ENCODE data around the gene CD109. TPM values are rescaled to one million over a fixed set of nuclear protein-coding genes. Genes with fewer than 3 reads are reported as not detected.
A peak's percentile ranks its signal among the peaks of the same experiment; 100 is the strongest.
"Not testable (repeated sequence)": the region's sequence is repeated elsewhere in the genome, so short reads cannot be mapped to it uniquely, and the experiment has no call there.

Gene CD109
- total RNA-seq, 3 donors from 2014 or later: 10.1 to 20.7 (median 11.2) TPM

DNA sequence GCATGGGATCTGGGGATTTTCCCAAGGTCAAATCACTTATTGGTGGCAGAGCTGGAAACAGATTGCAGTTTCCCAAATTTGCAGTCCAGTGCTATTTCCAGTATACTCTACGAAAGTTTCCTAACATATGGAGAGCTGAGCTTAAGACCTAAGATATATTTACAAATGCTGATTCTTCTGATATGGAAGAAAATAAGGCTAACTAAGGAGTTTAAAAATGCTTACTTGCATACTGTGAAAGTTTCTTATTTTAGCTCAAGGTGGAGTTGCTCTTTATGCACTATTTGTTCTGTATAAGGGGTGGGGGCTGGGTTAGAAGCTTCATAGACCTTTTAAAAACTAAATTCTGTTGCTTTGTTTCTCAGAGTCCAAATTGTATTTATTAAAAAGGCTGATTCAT lies 7.5 kb downstream of the CD109 start:
- H3K4me3 Mint-ChIP-seq: no peak overlapping the region
- ATAC-seq (no peak), DNase-seq (no peak)
- peaks cover 8% of the 10 kb centered on the region for H3K4me1 Mint-ChIP-seq (ENCODE audit: low read depth)
- peaks cover 14% of the 10 kb centered on the region for H3K27me3 Mint-ChIP-seq (ENCODE audit: low read depth)
- H3K9me3 Mint-ChIP-seq: no peaks in the 10 kb centered on the region
- H3K36me3 Mint-ChIP-seq (ENCODE audit: insufficient read depth): peaks cover 4% of the 10 kb centered on the region

- Mint-ChIP-seq H3K4me1 (ENCODE audit: low read depth) (peaks cover 8% of the 10 kb centered on the region), H3K36me3 (ENCODE audit: insufficient read depth) (peaks cover 3% of the 10 kb centered on the region), H3K27me3 (ENCODE audit: low read depth) (peaks cover 10% of the 10 kb centered on the region), H3K4me3 (no peak overlapping the region), H3K9me3 (no peaks in the 10 kb centered on the region)
- ATAC-seq (peak; percentile 77 to 80), DNase-seq (no peak)
Observed at GRCh38 chr6:73704260-73704659, 8.3 kb downstream of the CD109 start.

GRCh38 chr6:73704798-73705197 lies 8.8 kb downstream of the CD109 start:
- Mint-ChIP-seq H3K27me3 (ENCODE audit: low read depth) (peaks cover 10% of the 10 kb centered on the region), H3K4me3 (no peak overlapping the region), H3K9me3 (no peaks in the 10 kb centered on the region), H3K4me1 (ENCODE audit: low read depth) (peaks cover 8% of the 10 kb centered on the region), H3K36me3 (ENCODE audit: insufficient read depth) (peaks cover 3% of the 10 kb centered on the region)
- ATAC-seq: no peak
- no peak for DNase-seq

DNA sequence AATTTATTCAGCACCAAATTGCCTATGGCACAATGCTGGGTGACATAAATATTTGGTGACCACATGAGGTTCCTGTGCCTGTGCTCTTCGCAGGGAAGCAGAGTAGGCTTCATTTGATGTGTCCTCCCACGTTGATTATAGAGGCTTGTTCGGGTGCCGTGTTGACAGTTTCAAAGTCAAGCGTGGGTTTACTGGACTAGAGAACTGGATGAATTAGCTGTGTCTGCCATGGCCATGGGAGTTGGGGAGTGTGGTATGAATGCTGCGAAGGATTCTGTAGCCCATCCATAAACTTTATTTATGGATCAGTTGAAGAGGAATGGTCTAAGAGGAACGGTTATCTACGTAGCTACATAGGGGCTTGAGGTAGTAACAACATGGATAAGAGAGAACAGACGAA lies 11.0 kb downstream of the CD109 start:
- Mint-ChIP-seq H3K9me3 (no peaks in the 10 kb centered on the region), H3K4me3 (no peak overlapping the region), H3K4me1 (ENCODE audit: low read depth) (peaks cover 6% of the 10 kb centered on the region), H3K36me3 (ENCODE audit: insufficient read depth) (peaks cover 1% of the 10 kb centered on the region), H3K27me3 (ENCODE audit: low read depth) (peaks cover 8% of the 10 kb centered on the region)
- no peak for ATAC-seq
- DNase-seq: no peak

- Mint-ChIP-seq H3K4me3 (no peak overlapping the region), H3K27me3 (ENCODE audit: low read depth) (peaks cover 1% of the 10 kb centered on the region), H3K36me3 (ENCODE audit: insufficient read depth) (no peaks in the 10 kb centered on the region), H3K9me3 (no peaks in the 10 kb centered on the region), H3K4me1 (ENCODE audit: low read depth) (peaks cover 8% of the 10 kb centered on the region)
- DNase-seq: no peak
- ATAC-seq: no peak
Observed at GRCh38 chr6:73710470-73710869, 14.5 kb downstream of the CD109 start.

GRCh38 chr6:73710948-73711347 lies 14.9 kb downstream of the CD109 start:
- Mint-ChIP-seq H3K9me3 (no peaks in the 10 kb centered on the region), H3K4me1 (ENCODE audit: low read depth) (peaks cover 8% of the 10 kb centered on the region), H3K36me3 (ENCODE audit: insufficient read depth) (no peaks in the 10 kb centered on the region), H3K4me3 (no peak overlapping the region), H3K27me3 (ENCODE audit: low read depth) (peaks cover 1% of the 10 kb centered on the region)
- DNase-seq: no peak
- ATAC-seq: no peak

DNA sequence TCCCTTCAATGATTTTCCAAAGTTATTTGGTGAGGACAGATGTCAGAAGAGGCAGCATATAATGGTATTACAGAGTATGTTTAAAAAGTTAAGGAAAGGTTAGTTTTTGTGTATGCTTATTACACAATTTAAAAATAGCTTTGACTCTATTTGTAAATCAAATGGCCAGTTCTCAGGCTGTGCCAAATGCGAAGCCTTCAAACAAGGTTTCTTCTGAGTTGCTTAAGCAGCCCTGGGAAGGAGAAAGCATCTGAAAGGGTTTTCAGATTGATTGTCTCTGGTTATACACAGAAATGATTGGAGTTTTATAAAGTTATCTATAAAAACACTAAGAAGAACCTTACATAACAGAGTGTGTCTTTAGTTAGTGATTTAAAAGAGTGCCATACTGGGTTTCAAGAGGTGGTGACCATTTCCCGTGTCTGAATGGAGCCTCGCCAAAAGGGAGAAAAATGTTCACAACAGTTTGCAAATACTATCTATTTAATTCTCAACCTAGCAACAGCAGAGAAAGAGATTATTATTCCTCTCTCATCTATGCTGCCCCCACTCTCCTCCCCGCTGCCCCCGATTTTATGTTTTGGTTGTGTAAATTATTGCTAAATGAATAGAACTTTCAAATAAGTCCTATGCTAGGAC lies 16.7 kb downstream of the CD109 start:
- DNase-seq: no peak
- Mint-ChIP-seq H3K4me1 (ENCODE audit: low read depth) (peaks cover 8% of the 10 kb centered on the region), H3K36me3 (ENCODE audit: insufficient read depth) (no peaks in the 10 kb centered on the region), H3K9me3 (no peaks in the 10 kb centered on the region), H3K4me3 (no peak overlapping the region), H3K27me3 (ENCODE audit: low read depth) (peaks cover 1% of the 10 kb centered on the region)
- ATAC-seq: no peak

DNA sequence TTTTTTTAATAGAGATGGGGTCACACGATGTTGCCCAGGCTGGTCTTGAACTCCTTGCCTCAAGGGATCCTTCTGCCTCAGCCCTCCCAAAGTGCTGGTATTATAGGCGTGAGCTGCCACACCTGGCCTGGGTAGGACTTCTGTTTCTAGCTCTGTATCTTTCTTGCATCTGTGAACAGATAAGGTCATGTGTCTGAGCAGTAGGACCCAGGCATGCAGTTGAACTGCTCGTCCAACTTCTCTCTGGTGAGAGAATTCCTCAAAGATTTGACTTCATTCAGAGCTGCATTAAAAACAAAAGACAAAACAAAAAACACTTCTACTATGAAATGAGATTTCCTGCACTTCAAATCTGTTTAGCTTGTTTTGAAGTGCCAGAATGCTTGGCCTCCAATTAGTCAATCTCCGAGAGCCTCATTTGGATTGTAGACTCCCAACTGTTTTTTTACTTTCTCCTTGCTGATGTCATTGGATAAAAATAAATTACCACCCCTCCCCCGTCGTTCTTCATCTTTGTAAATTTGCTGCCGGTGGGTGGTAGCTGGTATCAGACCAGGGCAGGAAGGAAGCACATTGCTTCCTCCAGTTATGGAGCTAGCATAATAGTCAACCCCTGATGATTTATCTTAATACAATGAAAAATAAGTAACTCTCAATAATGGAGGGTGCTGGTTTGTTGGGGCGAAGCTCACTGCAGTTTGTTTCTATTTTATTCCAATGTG lies 17.6 kb downstream of the CD109 start:
- Mint-ChIP-seq H3K36me3 (ENCODE audit: insufficient read depth) (peaks cover 2% of the 10 kb centered on the region), H3K9me3 (no peaks in the 10 kb centered on the region), H3K4me3 (no peak overlapping the region), H3K27me3 (ENCODE audit: low read depth) (peaks cover 3% of the 10 kb centered on the region), H3K4me1 (ENCODE audit: low read depth) (peaks cover 10% of the 10 kb centered on the region)
- DNase-seq (no peak), ATAC-seq (no peak)

GRCh38 chr6:73715111-73715508 lies 19.1 kb downstream of the CD109 start:
- H3K27me3 Mint-ChIP-seq (ENCODE audit: low read depth); H3K4me1 Mint-ChIP-seq (ENCODE audit: low read depth); H3K36me3 Mint-ChIP-seq (ENCODE audit: insufficient read depth); H3K9me3 Mint-ChIP-seq; H3K4me3 Mint-ChIP-seq; DNase-seq: not testable (repeated sequence)
- ATAC-seq: peak; percentile 41 to 51

GRCh38 chr6:73719046-73719445 lies 23.0 kb downstream of the CD109 start:
- no peak for ATAC-seq
- peaks cover 2% of the 10 kb centered on the region for H3K27me3 Mint-ChIP-seq (ENCODE audit: low read depth)
- H3K9me3 Mint-ChIP-seq: no peaks in the 10 kb centered on the region

GRCh38 chr6:73722318-73723060 lies 26.5 kb downstream of the CD109 start:
- Mint-ChIP-seq H3K27me3 (ENCODE audit: low read depth) (peaks cover 2% of the 10 kb centered on the region), H3K9me3 (no peaks in the 10 kb centered on the region), H3K36me3 (ENCODE audit: insufficient read depth) (peaks cover 4% of the 10 kb centered on the region), H3K4me1 (ENCODE audit: low read depth) (peaks cover 21% of the 10 kb centered on the region), H3K4me3 (no peak overlapping the region)
- ATAC-seq: peak; percentile 96 to 98
- DNase-seq: no peak

More at GRCh38 chr6:73719046-73719445, 23.0 kb downstream of the CD109 start:
- H3K36me3 Mint-ChIP-seq (ENCODE audit: insufficient read depth): peaks cover 4% of the 10 kb centered on the region
- peaks cover 20% of the 10 kb centered on the region for H3K4me1 Mint-ChIP-seq (ENCODE audit: low read depth)
- DNase-seq: no peak
- no peak overlapping the region for H3K4me3 Mint-ChIP-seq

DNA sequence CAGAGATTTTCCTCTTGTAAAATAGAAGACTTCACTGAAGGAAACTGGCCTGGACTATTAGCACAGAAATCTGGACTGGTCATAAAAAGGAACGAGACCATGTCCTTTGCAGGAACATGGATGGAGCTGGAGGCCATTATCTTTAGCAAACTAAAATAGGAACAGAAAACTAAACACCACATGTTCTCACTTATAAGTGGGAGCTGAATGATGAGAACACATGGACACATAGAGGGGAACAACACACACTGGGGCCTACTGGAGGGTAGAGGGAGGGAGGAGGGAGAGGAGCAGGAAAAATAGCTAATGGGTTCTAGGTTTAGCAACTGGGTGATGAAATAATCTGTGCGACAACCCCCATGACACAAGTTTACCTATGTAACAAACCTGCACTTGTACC lies 27.5 kb downstream of the CD109 start:
- H3K9me3 Mint-ChIP-seq; H3K4me3 Mint-ChIP-seq; H3K27me3 Mint-ChIP-seq (ENCODE audit: low read depth); H3K36me3 Mint-ChIP-seq (ENCODE audit: insufficient read depth); DNase-seq; ATAC-seq: not testable (repeated sequence)
- H3K4me1 Mint-ChIP-seq (ENCODE audit: low read depth): peaks cover 22% of the 10 kb centered on the region

DNA sequence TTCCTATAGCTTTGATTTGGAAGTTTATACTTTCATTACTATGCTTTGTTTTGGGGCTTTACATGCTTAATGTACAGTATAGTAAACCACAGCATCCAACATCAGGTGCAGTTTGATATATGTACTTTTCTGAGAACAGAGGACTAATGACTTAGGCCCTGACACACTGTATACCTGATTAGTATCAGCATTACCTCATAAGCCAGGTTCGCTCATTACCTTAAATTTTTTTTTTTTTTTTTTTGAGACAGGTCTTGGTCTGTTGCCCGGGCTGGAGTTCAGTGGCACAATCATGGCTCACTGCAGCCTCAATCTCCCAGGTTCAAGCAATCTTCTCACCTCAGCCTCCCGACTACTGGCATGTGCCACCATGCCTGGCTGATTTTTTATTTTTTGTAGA lies 28.4 kb downstream of the CD109 start:
- Mint-ChIP-seq H3K4me3 (no peak overlapping the region), H3K4me1 (ENCODE audit: low read depth) (peaks cover 26% of the 10 kb centered on the region), H3K36me3 (ENCODE audit: insufficient read depth) (peaks cover 3% of the 10 kb centered on the region), H3K27me3 (ENCODE audit: low read depth) (no peaks in the 10 kb centered on the region), H3K9me3 (no peaks in the 10 kb centered on the region)
- DNase-seq (no peak), ATAC-seq (no peak)

GRCh38 chr6:73725192-73725591 lies 29.2 kb downstream of the CD109 start:
- peak overlapping the region; percentile 23 for H3K4me3 Mint-ChIP-seq
- not testable (repeated sequence) for H3K9me3 Mint-ChIP-seq; DNase-seq; H3K27me3 Mint-ChIP-seq (ENCODE audit: low read depth); ATAC-seq; H3K36me3 Mint-ChIP-seq (ENCODE audit: insufficient read depth)
- H3K4me1 Mint-ChIP-seq (ENCODE audit: low read depth): peaks cover 26% of the 10 kb centered on the region
